Naive thymus-derived CD8-positive, alpha-beta T cell (primary cell): ENCODE results near the gene GXYLT1. TPM values are rescaled to one million over a fixed set of nuclear protein-coding genes. Genes with fewer than 3 reads are reported as not detected.

Experiments used
- polyA plus RNA-seq, 3 donors: library from polyadenylated mRNA; unstranded; fragments of 300-500 nt; fragmentation: Illumina TruSeq; gene quantifications; one replicate each; pipeline ENCODE4 v1.2.3, GENCODE V29; 2021
- total RNA-seq, 8 experiments: library from RNA in 2 of 8; stranded (reverse) in 2 of 8; gene quantifications; one replicate each; pipeline ENCODE4 v1.2.3 and lab custom pipeline; 2021 to 2026

Gene GXYLT1
- total and polyA plus RNA-seq, 5 experiments from 2014 or later: 1.6 to 10.8 (median 2.6) TPM

Other genes starting within 250 kb of the GXYLT1 start
- 10 to 100 TPM; 40.2 to 42.8 TPM for gene YAF2, start 93.4 kb upstream of the GXYLT1 start, total RNA-seq
- 10 to 100 TPM; 10.6 to 21.8 (median 12.7) TPM for gene YAF2, start 93.4 kb upstream of the GXYLT1 start, polyA plus RNA-seq
- 10 to 100 TPM; 29.6 to 33.5 TPM for gene ZCRB1, start 181.2 kb upstream of the GXYLT1 start, total RNA-seq
- gene ZCRB1, start 181.2 kb upstream of the GXYLT1 start, polyA plus RNA-seq: 10 to 100 TPM; 67.7 to 80.4 (median 74.0) TPM
- gene PPHLN1, start 181.3 kb upstream of the GXYLT1 start, total RNA-seq: 100 to 1,000 TPM; 107 to 111 TPM
- gene PPHLN1, start 181.3 kb upstream of the GXYLT1 start, polyA plus RNA-seq: 100 to 1,000 TPM; 152 to 178 (median 155) TPM